D721Med (cell line): ENCODE results near the gene TMEM108.

Experiments
- DNase-seq: peaks from one replicate; pipeline ENCODE4 v3.0.0; 2011; ENCODE audit warnings: low spot score; ENCODE audit not compliant: insufficient read length
- FAIRE-seq: peaks from 2 replicates; lab custom pipeline; 2011; peaks lifted over from hg19 to GRCh38; lab: Jason Lieb, UNC
- TF ChIP-seq, protein P1 (sequence below): IDR thresholded peaks from 2 replicates; pipeline ENCODE4 v1.5.1; 2012; ENCODE audit warnings: mild to moderate bottlenecking, control low read depth; ENCODE audit not compliant: insufficient read depth; ENCODE audit errors: missing control alignments

Gene TMEM108

DNA sequence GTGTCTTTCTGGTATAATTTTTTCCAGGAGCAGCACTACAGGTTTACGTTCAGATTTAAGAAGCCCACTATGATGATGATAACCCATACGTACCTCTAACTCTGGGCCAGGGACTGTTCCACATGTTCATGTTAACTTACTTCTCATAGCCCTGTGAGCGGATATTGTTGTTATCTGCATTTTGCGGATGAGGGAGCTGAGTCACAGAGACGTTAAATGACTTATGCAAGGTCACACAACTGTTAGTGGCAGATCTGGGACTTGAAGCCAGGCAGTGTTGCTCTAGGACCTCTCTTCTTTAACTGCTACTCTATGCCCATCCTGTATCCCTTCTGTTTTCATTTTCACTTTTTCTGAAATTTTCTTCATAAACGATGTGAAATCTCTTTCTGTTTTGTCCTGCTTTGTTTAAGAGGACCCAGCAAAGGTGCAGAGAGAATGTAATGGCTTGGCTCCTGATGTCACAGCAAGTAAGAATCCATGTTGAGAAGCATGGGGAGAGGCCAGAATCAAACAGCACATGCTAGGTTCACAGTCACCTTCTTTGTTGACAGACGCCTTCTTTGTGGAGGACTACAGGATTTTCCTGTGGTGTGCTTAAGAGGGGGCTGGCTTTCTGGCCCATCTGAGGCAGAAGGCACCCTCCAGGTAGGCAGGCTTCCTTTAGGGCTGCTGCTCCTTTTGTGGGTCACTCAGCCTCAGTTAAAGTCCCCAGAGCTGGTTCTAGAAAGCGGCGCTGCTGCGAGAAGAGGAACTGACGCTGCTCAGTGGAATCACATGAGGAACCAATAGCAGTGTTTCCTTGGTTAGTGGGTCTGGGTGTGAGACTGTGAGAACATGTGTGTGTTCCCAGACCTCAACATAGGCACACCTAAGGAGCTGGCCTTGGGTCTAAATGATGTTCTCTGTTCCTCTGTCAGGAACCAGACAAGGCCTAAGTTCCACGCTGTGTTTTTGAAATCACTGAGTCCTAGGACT lies 121.6 kb downstream of the TMEM108 start:
- TF ChIP-seq, protein P1, sequence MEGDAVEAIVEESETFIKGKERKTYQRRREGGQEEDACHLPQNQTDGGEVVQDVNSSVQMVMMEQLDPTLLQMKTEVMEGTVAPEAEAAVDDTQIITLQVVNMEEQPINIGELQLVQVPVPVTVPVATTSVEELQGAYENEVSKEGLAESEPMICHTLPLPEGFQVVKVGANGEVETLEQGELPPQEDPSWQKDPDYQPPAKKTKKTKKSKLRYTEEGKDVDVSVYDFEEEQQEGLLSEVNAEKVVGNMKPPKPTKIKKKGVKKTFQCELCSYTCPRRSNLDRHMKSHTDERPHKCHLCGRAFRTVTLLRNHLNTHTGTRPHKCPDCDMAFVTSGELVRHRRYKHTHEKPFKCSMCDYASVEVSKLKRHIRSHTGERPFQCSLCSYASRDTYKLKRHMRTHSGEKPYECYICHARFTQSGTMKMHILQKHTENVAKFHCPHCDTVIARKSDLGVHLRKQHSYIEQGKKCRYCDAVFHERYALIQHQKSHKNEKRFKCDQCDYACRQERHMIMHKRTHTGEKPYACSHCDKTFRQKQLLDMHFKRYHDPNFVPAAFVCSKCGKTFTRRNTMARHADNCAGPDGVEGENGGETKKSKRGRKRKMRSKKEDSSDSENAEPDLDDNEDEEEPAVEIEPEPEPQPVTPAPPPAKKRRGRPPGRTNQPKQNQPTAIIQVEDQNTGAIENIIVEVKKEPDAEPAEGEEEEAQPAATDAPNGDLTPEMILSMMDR, result no peak
- FAIRE-seq, result no peak
- no peak for DNase-seq

DNA sequence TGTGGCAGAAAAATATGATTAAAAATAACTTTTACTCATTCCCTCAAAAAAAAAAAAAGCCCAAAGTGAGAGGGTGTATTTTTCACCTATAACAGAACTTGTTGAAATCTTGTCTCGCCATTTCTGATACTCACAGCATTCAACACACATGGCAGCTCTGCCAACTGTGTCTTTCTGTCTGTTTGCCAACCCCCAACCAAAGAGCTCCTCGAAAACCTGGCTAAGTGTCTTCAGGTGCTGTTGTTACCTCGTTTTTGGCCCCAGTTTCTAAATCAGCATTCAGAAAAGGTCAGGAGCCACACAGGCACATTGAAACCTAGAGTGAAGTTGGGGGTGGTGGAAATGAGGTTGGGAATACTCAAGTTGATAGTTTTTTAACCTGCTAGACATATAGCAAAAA lies 123.5 kb downstream of the TMEM108 start:
- TF ChIP-seq, protein P1, result no peak
- FAIRE-seq (no peak), DNase-seq (no peak)

DNA sequence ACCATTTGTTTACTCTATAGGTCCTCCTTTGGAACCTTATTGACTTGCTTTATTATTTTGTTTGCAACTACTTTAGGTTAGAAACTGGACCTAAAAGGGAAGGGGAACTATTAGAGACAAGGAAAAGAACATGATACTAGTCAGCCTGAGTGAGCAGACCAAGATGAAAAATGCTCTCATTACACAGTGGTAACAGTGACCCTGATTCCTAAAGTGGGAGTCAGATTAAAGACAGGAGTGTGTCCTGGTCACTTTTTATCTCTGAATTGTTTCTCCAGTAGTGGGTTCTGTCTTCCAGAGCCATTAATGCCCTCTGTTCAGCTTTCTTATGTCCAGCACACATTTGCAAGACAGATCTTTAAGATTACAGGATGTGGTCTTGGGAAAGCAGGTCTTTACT lies 124.1 kb downstream of the TMEM108 start:
- FAIRE-seq (no peak), DNase-seq (no peak)
- TF ChIP-seq, protein P1, result no peak

DNA sequence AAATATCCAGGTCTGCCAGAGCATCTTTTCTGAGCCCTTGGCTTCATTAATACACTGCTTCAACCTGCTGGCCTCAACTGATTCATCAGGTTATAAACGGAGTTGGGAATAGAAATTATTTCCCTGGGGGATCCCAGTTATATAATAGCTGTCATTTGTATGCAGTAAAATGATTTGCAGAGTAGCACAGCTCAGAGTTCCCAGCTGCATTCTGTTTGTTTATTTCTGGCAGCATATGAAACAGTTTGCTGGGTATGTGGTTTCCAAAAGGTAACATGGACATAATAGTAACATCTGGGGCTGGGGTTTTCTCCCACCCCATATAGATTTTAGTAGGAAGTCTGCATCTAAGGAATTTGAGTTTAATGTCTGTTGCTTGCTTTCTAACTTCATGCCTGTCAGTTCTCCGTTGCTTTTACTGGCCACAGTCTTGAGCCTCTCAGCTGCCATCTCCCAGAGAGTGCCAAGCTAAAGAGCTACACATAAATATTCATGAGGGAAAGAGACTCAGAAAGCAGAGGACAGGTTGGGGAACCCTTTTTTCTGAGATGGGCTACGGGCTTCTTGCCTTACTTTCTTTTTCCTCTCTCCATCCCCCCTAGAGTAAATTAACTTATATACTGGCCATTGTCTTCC lies 124.6 kb downstream of the TMEM108 start:
- no peak for FAIRE-seq
- TF ChIP-seq, protein P1, result no peak
- no peak for DNase-seq

DNA sequence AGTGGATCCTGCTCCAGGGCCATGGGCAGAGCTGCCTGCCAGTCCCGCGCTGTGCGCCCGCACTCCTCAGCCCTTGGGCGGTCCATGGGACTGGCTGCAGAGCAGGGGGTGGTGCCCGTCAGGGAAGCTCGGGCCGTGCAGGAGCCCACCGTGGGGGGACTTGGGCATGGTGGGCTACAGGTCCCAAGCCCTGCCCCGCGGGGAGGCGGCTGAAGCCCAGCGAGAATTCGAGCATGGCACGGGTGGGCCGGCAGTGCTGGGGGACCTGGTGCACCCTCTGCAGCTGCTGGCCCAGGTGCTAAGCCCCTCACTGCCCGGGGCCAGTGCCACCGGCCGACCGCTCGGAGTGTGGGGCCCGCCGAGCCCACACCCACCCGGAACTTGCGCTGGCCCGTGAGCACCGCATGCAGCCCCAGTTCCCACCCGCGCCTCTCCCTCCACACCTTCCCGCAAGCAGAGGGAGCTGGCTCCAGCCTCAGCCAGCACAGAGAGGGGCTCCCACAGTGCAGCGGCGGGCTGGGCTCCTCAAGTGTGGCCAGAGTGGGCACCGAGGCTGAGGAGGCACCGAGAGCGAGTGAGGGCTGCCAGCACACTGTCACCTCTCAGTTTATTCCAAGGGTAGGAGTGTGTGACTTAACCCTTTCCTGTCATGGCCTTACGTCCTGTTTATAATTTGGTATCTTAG lies 129.3 kb downstream of the TMEM108 start:
- DNase-seq (no peak), FAIRE-seq (no peak)
- TF ChIP-seq, protein P1, result no peak

- TF ChIP-seq, protein P1, result no peak
- no peak for DNase-seq
- no peak for FAIRE-seq
These were observed 129.8 kb downstream of the TMEM108 start for GRCh38 chr3:133168025-133168401.
